IMR-90 (cell line): Measurements from ENCODE around the gene CADM4.

Source experiments
- CEBPB ChIP-seq: IDR thresholded peaks from 2 replicates; pipeline ENCODE4 v1.6.1; 2012; ENCODE audit warnings: low read depth, low read length, improper control_type of control experiment
- CHD1 ChIP-seq: IDR thresholded peaks from 2 replicates; pipeline ENCODE4 v1.6.1; 2012; ENCODE audit warnings: low read depth, low read length, improper control_type of control experiment
- FOS ChIP-seq: fragments of 150-350 bp; IDR thresholded peaks from 2 replicates; pipeline ENCODE4 v1.6.1; 2016; ENCODE audit warnings: low read depth, low read length
- MAFK ChIP-seq: IDR thresholded peaks from 2 replicates; pipeline ENCODE4 v1.6.1; 2012; ENCODE audit warnings: low read depth, low read length, improper control_type of control experiment
- MXI1 ChIP-seq: IDR thresholded peaks from 2 replicates; pipeline ENCODE4 v1.6.1; 2012; ENCODE audit warnings: low read depth, mild to moderate bottlenecking, low read length, moderate library complexity, borderline replicate concordance
- NFE2L2 ChIP-seq: fragments of 150-350 bp; IDR thresholded peaks from 2 replicates; pipeline ENCODE4 v1.6.1; 2016; ENCODE audit warnings: low read depth, mild to moderate bottlenecking, low read length
- POLR2A ChIP-seq: IDR thresholded peaks from 2 replicates; pipeline ENCODE4 v1.6.1; 2012; ENCODE audit warnings: mild to moderate bottlenecking, low read depth, low read length
- RFX5 ChIP-seq: IDR thresholded peaks from 2 replicates; pipeline ENCODE4 v1.8.0; 2012; ENCODE audit warnings: low read depth, mild to moderate bottlenecking, low read length, moderate library complexity
- SMC3 ChIP-seq: fragments of 150-350 bp; IDR thresholded peaks from 2 replicates; pipeline ENCODE4 v1.6.1; 2016; ENCODE audit warnings: low read depth, mild to moderate bottlenecking, antibody characterized with exemption, low read length, moderate library complexity
- TF ChIP-seq, protein P1 (sequence below): conservative IDR thresholded peaks from 2 replicates; pipeline ENCODE4 v1.5.1; 2012; ENCODE audit warnings: mild to moderate bottlenecking, low read depth, low read length, improper control_type of control experiment
- TF ChIP-seq, protein P2 (sequence below): fragments of 150-350 bp; IDR thresholded peaks from 2 replicates; pipeline ENCODE4 v1.6.1; 2017; ENCODE audit warnings: mild to moderate bottlenecking, antibody characterized with exemption, low read length, low read depth

GRCh38 chr19:43648633-43649032 lies 9.0 kb upstream of the CADM4 start:
- TF ChIP-seq, protein P1, sequence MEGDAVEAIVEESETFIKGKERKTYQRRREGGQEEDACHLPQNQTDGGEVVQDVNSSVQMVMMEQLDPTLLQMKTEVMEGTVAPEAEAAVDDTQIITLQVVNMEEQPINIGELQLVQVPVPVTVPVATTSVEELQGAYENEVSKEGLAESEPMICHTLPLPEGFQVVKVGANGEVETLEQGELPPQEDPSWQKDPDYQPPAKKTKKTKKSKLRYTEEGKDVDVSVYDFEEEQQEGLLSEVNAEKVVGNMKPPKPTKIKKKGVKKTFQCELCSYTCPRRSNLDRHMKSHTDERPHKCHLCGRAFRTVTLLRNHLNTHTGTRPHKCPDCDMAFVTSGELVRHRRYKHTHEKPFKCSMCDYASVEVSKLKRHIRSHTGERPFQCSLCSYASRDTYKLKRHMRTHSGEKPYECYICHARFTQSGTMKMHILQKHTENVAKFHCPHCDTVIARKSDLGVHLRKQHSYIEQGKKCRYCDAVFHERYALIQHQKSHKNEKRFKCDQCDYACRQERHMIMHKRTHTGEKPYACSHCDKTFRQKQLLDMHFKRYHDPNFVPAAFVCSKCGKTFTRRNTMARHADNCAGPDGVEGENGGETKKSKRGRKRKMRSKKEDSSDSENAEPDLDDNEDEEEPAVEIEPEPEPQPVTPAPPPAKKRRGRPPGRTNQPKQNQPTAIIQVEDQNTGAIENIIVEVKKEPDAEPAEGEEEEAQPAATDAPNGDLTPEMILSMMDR: no peak
- no peak for TF ChIP-seq MXI1
- TF ChIP-seq POLR2A: no peak
- TF ChIP-seq MAFK: no peak
- no peak for TF ChIP-seq FOS
- TF ChIP-seq CHD1: no peak
- TF ChIP-seq RFX5: no peak
- TF ChIP-seq NFE2L2: no peak
- TF ChIP-seq CEBPB: no peak
- TF ChIP-seq SMC3: no peak
- TF ChIP-seq, protein P2, sequence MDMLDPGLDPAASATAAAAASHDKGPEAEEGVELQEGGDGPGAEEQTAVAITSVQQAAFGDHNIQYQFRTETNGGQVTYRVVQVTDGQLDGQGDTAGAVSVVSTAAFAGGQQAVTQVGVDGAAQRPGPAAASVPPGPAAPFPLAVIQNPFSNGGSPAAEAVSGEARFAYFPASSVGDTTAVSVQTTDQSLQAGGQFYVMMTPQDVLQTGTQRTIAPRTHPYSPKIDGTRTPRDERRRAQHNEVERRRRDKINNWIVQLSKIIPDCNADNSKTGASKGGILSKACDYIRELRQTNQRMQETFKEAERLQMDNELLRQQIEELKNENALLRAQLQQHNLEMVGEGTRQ: no peak
